HG02973 (cell line): ENCODE measurements around the gene INO80B.

Source experiments
- ATAC-seq: cut with Tn5 transposase; IDR thresholded peaks from one replicate; pipeline ENCODE4 v1.9.1; 2021; ENCODE audit warnings: moderate library complexity; ENCODE audit not compliant: unreplicated experiment

Gene INO80B

DNA sequence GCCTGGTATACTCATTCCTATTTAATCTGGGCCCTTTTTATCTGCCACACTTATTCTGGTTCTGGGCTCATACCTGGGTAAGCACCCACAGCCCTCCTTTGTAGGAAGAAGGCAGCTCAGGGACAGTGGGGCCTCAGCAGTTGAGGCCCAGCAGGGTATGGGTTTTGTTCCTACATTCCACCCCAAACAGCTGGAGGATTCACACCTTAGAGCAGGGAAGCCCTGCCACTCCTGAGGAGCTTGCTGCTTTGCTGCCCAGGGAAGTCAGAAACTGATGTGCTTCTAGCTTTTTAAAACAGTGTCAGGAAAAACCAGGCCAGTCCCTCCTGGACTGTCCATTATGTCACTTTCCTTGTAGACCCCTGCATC is 45.7 kb downstream of the INO80B start:
- no peak for ATAC-seq

- no peak for ATAC-seq
Measured at GRCh38 chr2:74501335-74502071, 46.6 kb downstream of the INO80B start.

- ATAC-seq, result no peak
Measured at GRCh38 chr2:74502147-74502719, 47.3 kb downstream of the INO80B start.

GRCh38 chr2:74502720-74503505 is 48.0 kb downstream of the INO80B start:
- peak; percentile 37 for ATAC-seq

DNA sequence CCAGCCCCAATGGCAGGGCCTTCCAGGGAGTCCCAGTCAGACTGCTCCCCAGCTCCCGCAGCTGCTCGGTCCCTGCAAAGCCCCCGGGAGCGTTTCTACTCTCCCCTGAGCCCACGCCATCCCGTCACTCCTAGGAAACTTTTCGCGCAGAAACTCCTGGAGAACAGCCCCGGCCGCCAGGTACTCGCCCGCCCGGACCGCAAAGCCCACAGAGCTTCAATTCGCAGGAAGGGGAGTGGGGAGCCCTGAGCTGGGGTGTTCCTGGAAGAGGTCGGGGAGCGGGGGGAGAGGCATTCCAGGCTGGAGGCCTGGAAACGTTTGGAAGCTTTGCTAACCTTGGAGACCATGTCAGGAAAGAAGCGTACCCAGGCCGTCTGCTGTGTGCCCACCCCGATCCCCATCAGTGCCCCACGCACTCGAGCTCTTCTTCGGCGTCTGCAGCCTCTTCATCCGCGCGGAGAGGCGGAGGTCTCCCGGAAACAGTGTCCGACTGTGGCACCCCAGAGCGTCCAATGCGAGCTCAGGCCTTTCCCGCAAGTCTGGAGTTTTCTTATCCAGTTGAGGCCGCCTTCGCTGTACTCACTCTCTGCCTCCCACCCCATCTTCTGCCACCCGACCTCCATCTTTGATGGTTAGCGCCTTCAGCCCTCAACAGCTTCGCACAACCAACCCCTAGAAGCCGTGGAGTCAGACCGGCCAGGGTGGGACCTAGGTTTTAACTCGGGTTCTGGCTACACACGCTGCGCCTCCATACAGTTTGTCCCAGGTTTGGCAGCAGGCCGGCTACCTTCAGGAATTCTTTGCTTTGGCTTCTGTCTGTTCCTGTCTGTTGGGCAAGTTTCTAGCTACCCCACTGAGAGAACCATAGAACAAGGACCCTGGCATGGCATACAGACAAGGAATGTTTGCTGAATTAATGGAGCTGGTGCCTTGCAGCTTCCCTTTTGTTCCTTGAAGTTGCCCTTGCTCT is 48.9 kb downstream of the INO80B start:
- ATAC-seq, result no peak

DNA sequence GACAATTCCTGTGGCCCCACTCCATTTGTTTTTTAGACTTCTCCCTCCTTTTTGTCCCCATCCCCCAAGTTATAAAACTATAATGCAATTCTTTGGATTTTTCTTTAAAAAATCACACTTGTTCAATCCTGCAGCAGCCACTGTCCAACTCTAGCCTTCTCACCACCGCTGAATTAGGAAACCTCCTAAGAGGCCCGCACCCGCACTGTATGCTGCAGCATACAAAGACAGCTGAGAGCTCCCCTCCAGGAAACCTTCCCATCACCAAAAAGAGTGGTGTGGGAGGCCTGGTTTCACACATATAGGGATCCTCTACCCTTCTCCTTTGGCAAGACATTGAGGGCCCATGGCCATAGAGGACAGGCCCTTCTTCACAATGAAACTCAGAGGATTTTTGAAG is 49.7 kb downstream of the INO80B start:
- ATAC-seq, result no peak

- no peak for ATAC-seq
Measured at GRCh38 chr2:74505448-74506246, 50.8 kb downstream of the INO80B start.

GRCh38 chr2:74507145-74507925 is 52.4 kb downstream of the INO80B start, which contains the start of gene PCGF1:
Gene PCGF1 (minus strand): TSS chr2:74507695. CDS start chr2:74507668, 27 bp downstream.
- peak; percentile 83 for ATAC-seq
